Motor neuron (in vitro differentiated cells): Measurements from ENCODE around the gene CPT1A. TPM values are rescaled to one million over a fixed set of nuclear protein-coding genes. Genes with fewer than 3 reads are reported as not detected.
A peak's percentile ranks its signal among the peaks of the same experiment; 100 is the strongest.

ENCODE experiments used
- ATAC-seq, 8 experiments: fragments of 200-7000 bp; cut with Tn5 transposase; replicated peaks in 6 of 8; 2 replicates each; pipeline ENCODE4 v1.8.0; 2021; ENCODE audit warnings: mild to moderate bottlenecking in 8 of 8, moderate library complexity in 8 of 8
- H3K27ac ChIP-seq, 2 donors: fragments of 250-450 bp; sonication (Bioruptor Pico); 2 replicates each; pipeline ENCODE4 v1.9.0; 2021; ENCODE audit warnings: antibody characterized with exemption in 2 of 2, mild to moderate bottlenecking in 2 of 2, moderate library complexity in 1 of 2
- H3K4me1 ChIP-seq, 2 donors: fragments of 250-450 bp; sonication (Bioruptor Pico); replicated peaks in 1 of 2; 2 replicates each; pipeline ENCODE4 v1.6.1; 2021; ENCODE audit warnings: antibody characterized with exemption in 2 of 2, mild to moderate bottlenecking in 2 of 2, moderate library complexity in 1 of 2
- H3K4me3 ChIP-seq, 5 donors: fragments of 250-450 bp; sonication (Bioruptor Pico); 2 replicates each; pipeline ENCODE4 v1.9.0; 2021; ENCODE audit warnings: antibody characterized with exemption in 5 of 5, mild to moderate bottlenecking in 5 of 5, moderate library complexity in 4 of 5
- WGBS, 10 experiments: fragments of 450-650 bp; shearing (Covaris generic); methylation state at CpG; one replicate each; pipeline ENCODE4 v1.0.0; 2022; 5-methylcytosine and 5-hydroxymethylcytosine counted together
- in situ Hi-C, 9 experiments: fragments of 400-800 bp; cut with MboI; loops; one replicate each; pipeline ENCODE4 v1.15.0; 2021; ENCODE audit warnings: low sequenced_read_pairs in 9 of 9, low pct_unique_long_range_greater_than_20kb in 2 of 9; ENCODE audit not compliant: unreplicated experiment in 9 of 9
- total RNA-seq, 8 experiments: library from RNA; unstranded; fragments of 300-600 nt; gene quantifications; 2 replicates each; pipeline versions ENCODE4 v1.2.3 to v1.2.4, GENCODE V29; 2022

Gene CPT1A
- total RNA-seq, 8 experiments from 2014 or later, result 1.6 to 67.8 (median 12.4) TPM

DNA sequence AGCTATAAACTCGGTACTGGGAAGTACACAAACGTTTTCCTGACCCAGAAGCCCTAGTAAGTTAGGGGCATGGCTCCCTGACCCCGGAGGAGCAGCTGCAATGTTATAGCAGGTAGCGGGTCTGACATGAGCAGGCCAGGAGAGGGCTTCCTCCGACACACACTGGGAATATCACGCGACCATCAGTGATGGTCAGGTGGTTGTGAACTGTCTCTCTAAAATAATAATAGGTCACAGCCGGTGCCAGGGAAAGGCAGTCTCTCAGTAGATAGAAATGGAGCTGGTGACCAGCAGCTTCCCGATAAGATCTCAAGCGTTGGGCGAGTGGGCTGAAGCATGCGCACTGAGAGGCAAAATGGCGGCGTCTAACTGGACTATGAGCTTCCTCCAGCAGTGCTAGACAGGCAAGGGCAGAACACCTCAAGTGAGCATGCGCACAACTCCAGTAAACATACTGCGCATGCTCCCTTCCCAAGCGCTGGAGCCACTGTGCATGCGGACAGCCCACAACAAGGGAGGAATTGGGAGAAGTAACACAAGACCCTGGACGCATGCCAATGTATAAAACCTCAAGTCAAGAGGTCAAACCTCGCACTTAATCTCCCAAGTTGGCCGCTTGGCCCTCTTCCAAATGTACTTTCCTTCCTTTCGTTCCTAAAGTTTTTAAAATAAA lies 68.1 kb downstream of the CPT1A start:
- H3K4me1 ChIP-seq, result no peaks in the 10 kb centered on the region
- H3K27ac ChIP-seq, result no peak overlapping the region
- in situ Hi-C loops, result no loop called here
- no peak overlapping the region for H3K4me3 ChIP-seq
- no peak for ATAC-seq
- WGBS, 10 experiments, result 46 to 100% (median 85%) methylated on average over 2 to 20 of the region's 22 CpGs; no CpG with 5 or more reads in 1 of the 10 experiments

- Histone ChIP-seq H3K4me3 (no peak overlapping the region), H3K4me1 (no peaks in the 10 kb centered on the region), H3K27ac (no peak overlapping the region)
- no peak for ATAC-seq
- in situ Hi-C loops, result no loop called here
- 88 to 100% (median 92%) methylated on average over 1 to 12 of the region's 20 CpGs; no CpG with 5 or more reads in 4 of the 10 experiments for WGBS, 10 experiments
These were observed 68.8 kb downstream of the CPT1A start for GRCh38 chr11:68772936-68773335.

GRCh38 chr11:68770781-68771180 lies 70.9 kb downstream of the CPT1A start:
- Histone ChIP-seq H3K4me1 (no peaks in the 10 kb centered on the region), H3K4me3 (no peak overlapping the region), H3K27ac (no peak overlapping the region)
- ATAC-seq, result no peak
- WGBS, 10 experiments, result 25 to 100% (median 70%) methylated on average over 1 to 3 of the region's 12 CpGs; no CpG with 5 or more reads in 4 of the 10 experiments
- in situ Hi-C loops, result no loop called here

DNA sequence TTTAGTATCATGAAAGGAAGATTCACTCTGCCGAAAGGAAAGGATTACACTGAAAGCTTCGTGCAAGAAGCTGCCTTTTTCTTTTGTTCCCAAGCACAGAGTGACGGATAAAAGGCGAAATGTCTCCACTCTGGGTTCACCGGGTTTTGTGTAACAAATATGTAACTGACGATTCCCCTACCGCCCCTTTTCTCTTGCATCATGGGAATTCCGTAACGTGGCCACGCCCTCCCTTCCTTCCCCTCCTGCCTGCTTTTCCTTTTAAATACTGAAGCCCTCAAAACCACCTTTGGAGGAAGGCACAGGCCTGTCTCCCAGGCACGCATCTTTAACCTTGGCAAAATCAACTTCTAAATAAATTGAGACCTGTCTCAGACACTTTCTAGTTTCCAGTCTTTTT lies 74.0 kb downstream of the CPT1A start:
- Histone ChIP-seq H3K4me3 (no peak overlapping the region), H3K27ac (no peak overlapping the region), H3K4me1 (peaks cover 4 to 6% of the 10 kb centered on the region in 2 donors)
- in situ Hi-C loops, result no loop called here
- ATAC-seq, result no peak
- WGBS, 10 experiments, result 67 to 100% (median 93%) methylated on average over 2 to 11 of the region's 11 CpGs

DNA sequence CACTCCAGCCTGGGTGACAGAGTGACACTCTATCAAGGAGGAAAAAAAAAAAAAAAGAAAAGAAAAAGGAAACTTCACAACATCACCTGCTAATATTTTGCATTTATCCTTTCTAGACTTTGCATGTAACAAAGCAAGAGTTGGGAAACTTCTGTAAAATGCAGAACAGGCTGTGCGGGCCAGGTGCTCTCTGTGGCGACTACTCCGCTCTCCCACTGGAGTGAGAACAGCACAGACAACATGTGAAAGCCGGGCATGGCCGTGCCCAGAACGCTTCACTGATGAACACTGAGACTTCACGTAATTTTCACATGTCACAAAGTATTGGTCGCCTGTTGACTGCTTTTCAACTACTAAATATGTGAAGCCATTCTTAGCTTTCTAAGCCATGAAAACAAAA lies 74.9 kb downstream of the CPT1A start:
- peaks cover 4 to 6% of the 10 kb centered on the region in 2 donors for H3K4me1 ChIP-seq
- in situ Hi-C loops, result no loop called here
- no peak for ATAC-seq
- 84 to 100% (median 96%) methylated on average over 1 to 8 of the region's 8 CpGs; no CpG with 5 or more reads in 1 of the 10 experiments for WGBS, 10 experiments
- no peak overlapping the region for H3K4me3 ChIP-seq
- H3K27ac ChIP-seq, result no peak overlapping the region

DNA sequence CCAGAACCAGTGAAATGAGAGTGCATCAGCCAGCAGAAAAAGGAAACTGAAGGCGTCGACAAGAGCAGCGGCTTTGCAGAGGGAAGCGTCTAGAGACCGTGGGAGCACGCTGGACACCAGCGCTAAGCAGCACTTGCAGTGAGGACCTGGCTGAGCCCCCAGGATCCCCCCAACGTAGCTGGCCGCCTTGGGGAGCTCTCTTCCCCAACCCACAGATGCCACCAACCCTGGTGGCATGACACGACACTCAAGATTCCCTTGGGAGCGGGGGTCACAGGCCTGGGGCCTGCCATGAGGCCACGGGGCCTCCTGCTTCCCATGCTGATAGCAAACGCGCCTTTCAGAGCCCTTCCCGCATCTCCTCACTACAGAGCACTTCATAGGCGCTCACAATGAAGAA lies 77.0 kb downstream of the CPT1A start:
- Histone ChIP-seq H3K27ac (no peak overlapping the region), H3K4me3 (no peak overlapping the region), H3K4me1 (peaks cover 4 to 6% of the 10 kb centered on the region in 2 donors)
- in situ Hi-C loops, result no loop called here
- no peak for ATAC-seq
- 0 to 97% (median 88%) methylated on average over 1 to 12 of the region's 16 CpGs; no CpG with 5 or more reads in 3 of the 10 experiments for WGBS, 10 experiments

DNA sequence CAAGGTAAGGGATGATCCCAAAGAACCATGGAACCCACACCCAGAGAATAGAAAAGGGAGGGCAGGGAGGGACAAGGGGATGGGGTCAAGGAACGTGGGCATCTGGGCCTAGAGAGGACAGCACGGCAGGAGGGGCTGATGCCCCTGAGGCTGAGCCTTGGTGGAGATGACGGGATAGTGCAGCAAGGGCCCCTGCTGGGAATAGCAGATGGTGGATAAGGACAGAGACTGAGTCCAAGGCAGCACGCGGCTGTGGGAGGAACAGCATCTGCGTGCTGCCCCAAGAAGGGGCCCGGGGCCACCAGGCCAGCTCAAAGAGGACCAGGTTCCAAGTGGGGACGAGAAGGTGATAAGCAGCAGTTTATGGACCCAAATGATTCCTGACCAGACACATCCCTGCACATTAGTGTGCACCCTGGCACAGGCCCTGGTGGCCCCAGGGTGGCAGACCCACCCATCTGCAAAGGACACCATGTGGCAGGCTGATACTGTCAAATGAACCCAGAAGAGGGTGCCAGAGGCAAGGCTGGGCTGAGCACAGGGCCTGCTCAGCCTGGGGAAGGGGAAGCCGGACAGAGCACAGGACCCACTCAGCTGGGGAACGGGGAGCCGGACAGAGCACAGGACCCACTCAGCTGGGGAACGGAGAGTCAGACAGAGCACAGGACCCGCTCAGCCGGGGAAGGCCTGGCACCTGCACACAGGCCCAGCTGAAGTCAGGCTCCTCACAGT lies 77.6 kb downstream of the CPT1A start:
- peak in 4 of 8 experiments; percentile 19 to 66 (median 52) for ATAC-seq
- H3K4me3 ChIP-seq, result no peak overlapping the region
- in situ Hi-C loops, result no loop called here
- WGBS, 10 experiments, result 79 to 100% (median 100%) methylated on average over 1 to 6 of the region's 14 CpGs; no CpG with 5 or more reads in 4 of the 10 experiments
- H3K4me1 ChIP-seq, result peaks cover 4 to 6% of the 10 kb centered on the region in 2 donors
- H3K27ac ChIP-seq, result no peak overlapping the region

GRCh38 chr11:68763181-68763721 lies 78.5 kb downstream of the CPT1A start:
- Histone ChIP-seq H3K4me1 (peaks cover 4 to 6% of the 10 kb centered on the region in 2 donors), H3K27ac (no peak overlapping the region), H3K4me3 (no peak overlapping the region)
- in situ Hi-C loops, result no loop called here
- 20 to 100% (median 55%) methylated on average over 1 to 2 of the region's 10 CpGs; no CpG with 5 or more reads in 6 of the 10 experiments for WGBS, 10 experiments
- ATAC-seq, result peak in 4 of 8 experiments; percentile 43 to 86 (median 52)

- Histone ChIP-seq H3K27ac (no peak overlapping the region), H3K4me1 (peaks cover 4 to 6% of the 10 kb centered on the region in 2 donors), H3K4me3 (no peak overlapping the region)
- ATAC-seq, result no peak
- in situ Hi-C loops, result no loop called here
- 33 to 100% (median 91%) methylated on average over 1 to 11 of the region's 15 CpGs; no CpG with 5 or more reads in 4 of the 10 experiments for WGBS, 10 experiments
These were observed 79.2 kb downstream of the CPT1A start for GRCh38 chr11:68762481-68762880.

DNA sequence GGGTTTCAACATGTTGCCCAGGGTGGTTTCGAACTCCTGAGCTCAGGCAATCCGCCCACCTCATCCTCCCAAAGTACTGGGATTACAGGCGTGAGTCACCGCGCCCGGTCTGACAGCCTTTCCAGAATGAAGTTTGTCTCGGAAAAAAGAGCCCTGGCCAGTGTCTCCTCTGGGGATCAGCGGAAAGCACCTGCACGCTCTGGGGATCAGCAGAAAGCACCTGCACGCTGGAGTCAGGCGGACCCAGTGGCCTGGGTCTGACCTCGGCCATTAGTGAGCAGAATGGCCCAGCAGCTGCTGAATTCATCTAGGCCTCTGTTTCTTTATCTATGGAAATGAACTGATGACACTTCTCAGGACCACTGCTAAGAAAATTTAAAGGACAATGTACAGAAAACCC lies 79.9 kb downstream of the CPT1A start:
- no peak overlapping the region for H3K27ac ChIP-seq
- peaks cover 4 to 8% of the 10 kb centered on the region in 2 donors for H3K4me1 ChIP-seq
- in situ Hi-C loops, result no loop called here
- no peak overlapping the region for H3K4me3 ChIP-seq
- 75 to 87% (median 82%) methylated on average over 1 to 8 of the region's 12 CpGs; no CpG with 5 or more reads in 6 of the 10 experiments for WGBS, 10 experiments
- ATAC-seq, result no peak

- ATAC-seq, result no peak
- in situ Hi-C loops, result no loop called here
- 95 to 98% methylated on average over 6 to 13 of the region's 15 CpGs; no CpG with 5 or more reads in 8 of the 10 experiments for WGBS, 10 experiments
- Histone ChIP-seq H3K27ac (no peak overlapping the region), H3K4me1 (peaks cover 4 to 12% of the 10 kb centered on the region in 2 donors), H3K4me3 (no peak overlapping the region)
These were observed 81.7 kb downstream of the CPT1A start for GRCh38 chr11:68759991-68760390.

- H3K27ac ChIP-seq, result no peak overlapping the region
- WGBS, 10 experiments, result 57 to 100% (median 80%) methylated on average over 1 to 7 of the region's 8 CpGs
- in situ Hi-C loops, result no loop called here
These were observed 84.0 kb downstream of the CPT1A start for GRCh38 chr11:68757711-68758110.

DNA sequence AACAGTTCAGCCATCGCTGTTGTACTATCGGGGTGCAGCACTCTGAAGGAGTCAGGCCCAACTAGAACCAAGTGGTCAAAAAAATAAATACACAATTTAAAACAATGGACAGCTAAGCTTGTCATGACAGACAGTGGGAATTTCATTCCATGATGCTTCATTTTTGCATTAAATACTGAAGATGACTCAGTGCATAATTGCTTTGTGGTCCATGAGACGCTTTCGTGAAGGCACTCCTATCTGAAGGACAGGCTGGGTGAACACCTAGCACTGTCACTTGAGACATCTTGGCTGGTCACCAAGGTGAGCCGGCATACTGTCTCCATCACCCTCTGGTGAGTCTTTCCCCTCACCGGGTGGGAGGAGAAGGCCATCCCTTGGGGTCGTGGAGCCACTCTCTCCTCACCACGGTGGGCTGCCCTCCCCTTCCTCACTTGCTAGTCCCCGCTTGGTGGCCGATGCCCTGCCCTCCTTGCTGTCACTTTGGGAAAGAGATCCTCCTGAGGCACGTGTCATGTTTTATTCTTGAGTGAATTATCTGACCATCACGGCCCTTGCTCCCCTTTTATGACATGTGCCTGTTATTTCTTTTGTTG lies 85.4 kb downstream of the CPT1A start:
- Histone ChIP-seq H3K4me1 (peaks cover 3 to 5% of the 10 kb centered on the region in 2 donors), H3K4me3 (no peak overlapping the region), H3K27ac (no peak overlapping the region)
- in situ Hi-C loops, result no loop called here
- WGBS, 10 experiments, result 50 to 100% (median 94%) methylated on average over 1 to 8 of the region's 12 CpGs; no CpG with 5 or more reads in 1 of the 10 experiments
- ATAC-seq, result peak in 1 of 8 experiments; percentile 8

More at GRCh38 chr11:68757711-68758110, 84.0 kb downstream of the CPT1A start:
- ATAC-seq, result no peak
- peaks cover 0 to 5% of the 10 kb centered on the region in 2 donors for H3K4me1 ChIP-seq
- H3K4me3 ChIP-seq, result no peak overlapping the region
